OCI-LY1 (cell line): Measurements from ENCODE around the gene DCUN1D4.
A peak's percentile ranks its signal among the peaks of the same experiment; 100 is the strongest.

Experiments used
- H2AFZ ChIP-seq: fragments of 200-600 bp; sonication (generic), shearing (Covaris generic); 2 replicates; pipeline ENCODE4 v1.6.0; 2014; ENCODE audit warnings: antibody characterized with exemption, mild to moderate bottlenecking, low read length
- H3F3A ChIP-seq: fragments of 200-600 bp; sonication (generic), shearing (Covaris generic); 2 replicates; pipeline ENCODE4 v1.6.0; 2014; ENCODE audit warnings: mild to moderate bottlenecking, antibody characterized with exemption, low read length, moderate library complexity; ENCODE audit not compliant: insufficient read depth
- H3K27ac ChIP-seq: fragments of 200-600 bp; sonication (generic); 2 replicates; pipeline ENCODE4 v1.5.1; 2014; ENCODE audit warnings: low read length, mixed run types, mild to moderate bottlenecking, low read depth; ENCODE audit not compliant: poor library complexity, severe bottlenecking
- H3K27me3 ChIP-seq: fragments of 200-600 bp; sonication (generic); 2 replicates; pipeline ENCODE4 v1.6.0; 2014; ENCODE audit warnings: antibody characterized with exemption, mild to moderate bottlenecking, low read length, moderate library complexity; ENCODE audit not compliant: insufficient read depth
- H3K36me3 ChIP-seq: fragments of 200-600 bp; sonication (generic); 2 replicates; pipeline ENCODE4 v1.6.1; 2014; ENCODE audit warnings: mild to moderate bottlenecking, antibody characterized with exemption, low read length, moderate library complexity, mixed read lengths; ENCODE audit not compliant: insufficient read depth
- H3K4me1 ChIP-seq: fragments of 200-600 bp; sonication (generic); 2 replicates; pipeline ENCODE4 v1.5.1; 2014; ENCODE audit warnings: mild to moderate bottlenecking, low read length, moderate library complexity; ENCODE audit not compliant: insufficient read depth, severe bottlenecking
- H3K4me2 ChIP-seq: fragments of 200-600 bp; sonication (generic), shearing (Covaris generic); 2 replicates; pipeline ENCODE4 v1.6.1; 2014; ENCODE audit warnings: low read length
- H3K4me3 ChIP-seq: fragments of 200-600 bp; sonication (generic); 2 replicates; pipeline ENCODE4 v1.5.1; 2014; ENCODE audit warnings: low read length, low read depth, mild to moderate bottlenecking, mixed read lengths; ENCODE audit not compliant: poor library complexity, severe bottlenecking
- H3K79me2 ChIP-seq: fragments of 200-600 bp; shearing (Covaris generic); 2 replicates; pipeline ENCODE4 v1.6.1; 2016; ENCODE audit warnings: mixed run types, low read length, mixed read lengths; ENCODE audit not compliant: insufficient read depth
- H3K9ac ChIP-seq: fragments of 200-600 bp; sonication (generic), shearing (Covaris generic); 2 replicates; pipeline ENCODE4 v1.6.1; 2014; ENCODE audit warnings: mild to moderate bottlenecking, low read length, mixed read lengths
- H3K9me2 ChIP-seq: fragments of 200-600 bp; sonication (generic), shearing (Covaris generic); 2 replicates; pipeline ENCODE4 v1.6.1; 2014; ENCODE audit warnings: low read depth, mild to moderate bottlenecking, low read length, mixed read lengths
- H3K9me3 ChIP-seq: fragments of 200-600 bp; shearing (Covaris generic); 2 replicates; pipeline ENCODE4 v1.6.1; 2014; ENCODE audit warnings: low read length, mixed read lengths
- H4K20me1 ChIP-seq: fragments of 200-600 bp; sonication (generic), shearing (Covaris generic); 2 replicates; pipeline ENCODE4 v1.6.0; 2016; ENCODE audit warnings: mild to moderate bottlenecking, low read length; ENCODE audit not compliant: insufficient read depth
- CTCF ChIP-seq: fragments of 200-600 bp; sonication (generic), shearing (Covaris generic); IDR thresholded peaks from 2 replicates; pipeline ENCODE4 v1.5.1; 2017; ENCODE audit warnings: mild to moderate bottlenecking, antibody characterized with exemption, low read length, moderate library complexity, mixed read lengths
- EZH2 ChIP-seq: fragments of 200-600 bp; sonication (generic), shearing (Covaris generic); IDR thresholded peaks from 2 replicates; pipeline ENCODE4 v1.8.0; 2017; ENCODE audit warnings: borderline replicate concordance, mixed run types, mild to moderate bottlenecking, antibody characterized with exemption, low read length, moderate library complexity, mixed read lengths

The DCUN1D4 gene

GRCh38 chr4:51844153-51845054 lies 1.5 kb downstream of the DCUN1D4 start:
- H3K36me3 ChIP-seq = no peaks in the 10 kb centered on the region
- peaks cover 40% of the 10 kb centered on the region for H3K79me2 ChIP-seq
- no peaks in the 10 kb centered on the region for H3K9me2 ChIP-seq
- no peaks in the 10 kb centered on the region for H3F3A ChIP-seq
- H3K27ac ChIP-seq = peak overlapping the region; percentile 44
- H3K4me1 ChIP-seq = peaks cover 17% of the 10 kb centered on the region
- peak overlapping the region; percentile 69 for H3K4me2 ChIP-seq
- H2AFZ ChIP-seq = no peak overlapping the region
- no peaks in the 10 kb centered on the region for H3K9me3 ChIP-seq
- H4K20me1 ChIP-seq = no peaks in the 10 kb centered on the region
- TF ChIP-seq CTCF (no peak), EZH2 (no peak)
- peak overlapping the region; percentile 63 for H3K4me3 ChIP-seq
- no peaks in the 10 kb centered on the region for H3K27me3 ChIP-seq
- H3K9ac ChIP-seq = peak overlapping the region; percentile 69

GRCh38 chr4:51845055-51845426 lies 2.1 kb downstream of the DCUN1D4 start:
- H3K4me1 ChIP-seq = peaks cover 17% of the 10 kb centered on the region
- no peaks in the 10 kb centered on the region for H3K36me3 ChIP-seq
- H3K79me2 ChIP-seq = peaks cover 46% of the 10 kb centered on the region
- no peaks in the 10 kb centered on the region for H3K9me3 ChIP-seq
- H3F3A ChIP-seq = no peaks in the 10 kb centered on the region
- peak overlapping the region; percentile 42 for H3K27ac ChIP-seq
- no peak for TF ChIP-seq EZH2
- TF ChIP-seq CTCF = no peak
- H4K20me1 ChIP-seq = no peaks in the 10 kb centered on the region
- H3K27me3 ChIP-seq = no peaks in the 10 kb centered on the region
- no peak overlapping the region for H2AFZ ChIP-seq
- peak overlapping the region; percentile 69 for H3K4me2 ChIP-seq
- peak overlapping the region; percentile 69; the same call in 1 of the 2 replicates for H3K9ac ChIP-seq
- no peaks in the 10 kb centered on the region for H3K9me2 ChIP-seq
- H3K4me3 ChIP-seq = peak overlapping the region; percentile 63

GRCh38 chr4:51845711-51846110 lies 2.8 kb downstream of the DCUN1D4 start:
- H4K20me1 ChIP-seq = no peaks in the 10 kb centered on the region
- H3K9me3 ChIP-seq = no peaks in the 10 kb centered on the region
- H3K9ac ChIP-seq = no peak overlapping the region
- H3K36me3 ChIP-seq = no peaks in the 10 kb centered on the region
- H3K9me2 ChIP-seq = no peaks in the 10 kb centered on the region
- H3K27ac ChIP-seq = no peak overlapping the region
- H3K27me3 ChIP-seq = no peaks in the 10 kb centered on the region
- peaks cover 47% of the 10 kb centered on the region for H3K79me2 ChIP-seq
- H3K4me1 ChIP-seq = peaks cover 17% of the 10 kb centered on the region
- TF ChIP-seq CTCF = no peak
- TF ChIP-seq EZH2 = no peak
- H3K4me2 ChIP-seq = no peak overlapping the region
- H2AFZ ChIP-seq = no peak overlapping the region
- no peaks in the 10 kb centered on the region for H3F3A ChIP-seq
- H3K4me3 ChIP-seq = no peak overlapping the region
